Keratinocyte (primary cell): Measurements from ENCODE around the gene HK1.

Experiments
- CTCF ChIP-seq, 3 experiments: IDR thresholded peaks in 1 of 3; conservative IDR thresholded peaks in 1 of 3; optimal IDR thresholded peaks in 1 of 3; 2 replicates in 2 of 3; 3 replicates in 1 of 3; pipeline versions ENCODE3 to v1.5.1; 2011; ENCODE audit warnings: low read length in 3 of 3, mild to moderate bottlenecking in 3 of 3, moderate library complexity in 2 of 3, control low read depth in 1 of 3, inconsistent platforms in 1 of 3; ENCODE audit not compliant: insufficient read depth in 2 of 3; ENCODE audit errors: extremely low read depth in 1 of 3
- EZH2 ChIP-seq: IDR thresholded peaks from one replicate; pipeline ENCODE4 v1.6.1; 2012; ENCODE audit warnings: inconsistent platforms, mild to moderate bottlenecking, low read length, moderate library complexity

- no peak for TF ChIP-seq CTCF (optimal IDR thresholded peaks at IDR 0.05 in 1 of 3, IDR thresholded peaks at IDR 0.05 in 1 of 3, conservative IDR thresholded peaks at IDR 0.05 in 1 of 3; ENCODE audit: extremely low read depth in 1 of 3, insufficient read depth in 2 of 3, low read length in 3 of 3)
- no peak for TF ChIP-seq EZH2
These were observed 37.5 kb downstream of the HK1 start for GRCh38 chr10:69315610-69316312.
